HG02870 (cell line): ENCODE measurements around the gene PEX11G.

Experiments used
- ATAC-seq: cut with Tn5 transposase; IDR thresholded peaks from one replicate; pipeline ENCODE4 v1.9.1; 2021; ENCODE audit warnings: mild to moderate bottlenecking, moderate library complexity; ENCODE audit not compliant: unreplicated experiment

The PEX11G gene

DNA sequence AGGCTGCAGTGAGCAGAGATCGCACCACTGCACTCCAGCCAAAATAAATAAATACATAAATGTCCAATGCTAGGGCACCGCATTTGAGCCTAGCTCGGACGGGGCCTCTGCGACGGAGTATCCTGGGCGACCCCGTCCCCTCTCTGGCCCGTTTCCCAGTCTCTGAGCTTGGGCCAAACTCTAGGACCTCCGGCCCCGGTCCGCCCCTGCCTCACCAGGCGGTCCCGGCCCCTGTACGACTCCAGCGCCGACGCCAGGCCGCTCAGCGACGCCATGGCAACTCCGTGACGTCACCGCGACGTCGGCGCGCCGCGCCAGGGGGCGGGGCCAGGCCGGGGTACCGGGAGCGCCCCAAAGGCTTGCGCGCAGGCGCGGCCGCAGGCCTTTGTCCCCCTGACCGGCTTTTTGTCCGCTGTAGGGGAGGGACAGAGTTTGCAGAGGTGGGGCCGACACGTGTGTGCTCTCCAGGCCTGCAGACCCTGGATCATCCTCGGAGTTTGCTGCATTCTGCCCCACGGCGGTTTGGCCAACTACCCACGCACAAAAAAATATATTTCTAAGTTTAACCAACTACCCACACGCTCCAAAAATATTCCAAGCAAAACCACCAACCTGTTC lies at the start of gene PEX11G:
Gene PEX11G (minus strand): TSS at position 300 of the 618 bp plus-strand sequence. CDS start 25 bp downstream, at position 275.
- no peak for ATAC-seq

DNA sequence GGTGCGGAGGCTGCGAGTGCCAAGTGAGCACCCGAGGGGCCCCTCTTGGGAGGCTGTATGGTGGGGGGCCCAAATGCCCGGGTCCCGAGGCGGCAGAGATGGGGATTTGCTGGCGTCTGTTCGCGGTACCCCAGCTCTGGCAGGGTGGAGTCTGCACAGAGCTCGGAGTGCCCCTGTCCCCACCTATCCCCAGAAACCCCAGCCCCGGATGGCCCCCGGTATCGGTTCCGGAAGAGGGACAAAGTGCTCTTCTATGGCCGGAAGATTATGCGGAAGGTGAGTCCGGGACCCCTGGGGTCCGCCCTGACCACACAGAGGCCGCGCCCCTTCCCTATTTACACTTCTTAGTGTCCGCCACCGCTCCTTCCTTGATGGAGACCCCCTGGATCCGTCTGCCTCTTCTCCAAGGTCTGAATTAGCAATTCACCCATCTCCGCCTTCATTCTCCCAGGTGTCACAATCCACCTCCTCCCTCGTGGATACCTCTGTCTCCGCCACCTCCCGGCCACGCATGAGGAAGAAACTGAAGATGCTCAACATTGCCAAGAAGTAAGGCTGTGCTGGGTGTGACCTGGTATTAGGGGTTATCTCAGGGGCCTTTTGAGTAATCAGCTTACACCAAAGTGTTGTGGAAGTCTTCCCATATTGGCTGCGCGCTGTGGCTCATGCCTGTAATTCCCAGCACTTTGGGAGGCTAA lies 47.3 kb upstream of the PEX11G start:
- ATAC-seq = no peak

DNA sequence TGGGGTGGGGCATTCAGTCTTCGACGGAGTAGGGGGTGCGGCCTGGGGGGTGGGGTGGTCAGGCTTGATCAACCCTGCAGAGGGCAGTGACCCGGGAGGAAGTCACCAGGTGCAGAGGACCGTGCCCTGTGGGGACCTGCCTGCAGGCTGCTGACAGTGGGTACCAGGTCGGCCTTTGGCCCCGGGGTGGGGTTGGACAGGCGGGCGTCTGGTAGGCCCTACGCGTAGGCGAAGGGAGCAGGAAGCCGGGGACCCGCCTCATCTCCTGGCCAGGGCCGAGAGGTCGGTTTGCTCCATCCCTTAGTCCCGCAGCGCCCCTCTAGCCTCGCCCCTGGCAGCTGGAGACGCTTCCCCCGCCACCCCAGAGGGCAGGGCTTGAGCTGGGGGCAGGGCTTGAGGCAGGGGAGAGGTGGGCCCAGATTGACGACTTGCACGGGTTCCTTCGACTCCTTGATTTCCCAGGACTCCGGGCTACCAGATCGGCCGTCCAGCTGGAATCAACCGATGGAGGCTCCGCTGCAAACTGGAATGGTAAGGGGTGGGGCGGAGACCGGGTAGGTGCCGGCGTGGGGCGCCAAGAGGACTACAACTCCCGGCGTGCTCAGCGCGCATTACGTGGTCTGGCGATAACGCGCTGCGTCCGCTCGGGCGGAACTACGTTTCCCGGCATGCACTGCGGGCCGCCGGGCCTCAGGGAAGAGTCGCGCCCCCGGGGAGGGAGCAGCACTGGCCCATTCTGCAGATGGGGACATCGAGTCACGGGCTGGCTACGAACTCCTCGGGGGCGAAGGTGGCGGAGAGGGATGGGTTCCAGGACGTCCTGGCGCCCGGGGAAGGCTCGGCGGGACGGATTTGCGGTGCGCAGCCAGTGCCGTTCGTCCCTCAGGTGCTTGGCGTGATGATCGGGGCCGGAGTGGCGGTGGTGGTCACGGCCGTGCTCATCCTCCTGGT lies 46.5 kb upstream of the PEX11G start, which contains the start of gene PNPLA6:
Gene PNPLA6 (plus strand): TSS at position 671 of the 951 bp plus-strand sequence. CDS start 72 bp downstream, at position 743.
- peak; percentile 61 for ATAC-seq

DNA sequence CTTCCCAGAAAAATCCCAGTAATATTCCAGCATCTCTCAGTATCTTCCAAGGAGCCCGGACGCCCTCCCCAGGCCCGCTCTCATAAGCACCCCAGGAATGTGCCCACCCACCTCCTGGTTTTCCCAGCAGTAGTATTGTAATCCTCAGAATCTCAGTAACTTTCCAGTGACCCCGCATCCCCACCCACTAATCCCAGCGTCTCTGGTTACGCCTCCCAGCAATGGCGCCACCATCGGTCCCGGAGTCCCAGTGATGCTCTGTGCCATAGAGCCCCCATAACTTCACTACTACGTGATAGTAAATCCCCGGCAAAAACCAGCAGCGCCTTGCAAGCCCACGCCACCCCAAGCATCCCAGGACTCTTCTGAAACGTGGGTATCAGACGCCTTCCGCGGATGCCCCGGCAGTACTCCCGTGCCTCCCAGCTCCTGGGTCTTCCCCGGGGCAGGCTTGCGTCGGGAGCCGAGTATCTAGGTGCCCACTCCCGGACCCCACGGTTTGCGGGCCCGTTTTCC lies 45.8 kb upstream of the PEX11G start:
- no peak for ATAC-seq

DNA sequence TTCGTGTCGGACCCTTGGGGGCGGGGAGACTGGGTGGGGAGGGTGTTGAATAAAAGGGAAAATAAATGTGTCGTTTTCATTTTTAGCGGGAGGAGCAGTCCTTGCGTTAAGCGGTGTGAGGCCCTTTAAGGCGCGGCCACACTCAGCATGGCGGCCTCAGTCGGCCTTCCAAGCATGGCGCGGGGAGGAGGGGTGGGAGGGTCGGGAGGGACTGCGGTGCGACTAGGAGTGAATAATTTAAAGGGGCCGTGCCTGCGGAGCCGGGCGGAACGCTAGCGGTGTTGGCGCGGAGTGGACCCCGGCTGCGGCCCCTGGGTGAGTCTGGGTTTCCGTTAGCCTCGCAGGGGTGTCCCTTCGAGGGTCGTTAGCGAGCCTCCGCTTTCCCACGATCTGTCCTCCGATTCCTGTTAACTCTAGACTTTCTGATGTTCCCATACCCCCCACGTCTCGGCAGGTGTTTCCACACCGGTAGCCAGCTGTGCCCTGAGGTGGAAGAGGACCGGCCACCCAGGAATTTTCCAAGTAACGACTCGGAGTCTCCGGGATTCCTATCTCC lies 45.2 kb upstream of the PEX11G start:
- no peak for ATAC-seq

DNA sequence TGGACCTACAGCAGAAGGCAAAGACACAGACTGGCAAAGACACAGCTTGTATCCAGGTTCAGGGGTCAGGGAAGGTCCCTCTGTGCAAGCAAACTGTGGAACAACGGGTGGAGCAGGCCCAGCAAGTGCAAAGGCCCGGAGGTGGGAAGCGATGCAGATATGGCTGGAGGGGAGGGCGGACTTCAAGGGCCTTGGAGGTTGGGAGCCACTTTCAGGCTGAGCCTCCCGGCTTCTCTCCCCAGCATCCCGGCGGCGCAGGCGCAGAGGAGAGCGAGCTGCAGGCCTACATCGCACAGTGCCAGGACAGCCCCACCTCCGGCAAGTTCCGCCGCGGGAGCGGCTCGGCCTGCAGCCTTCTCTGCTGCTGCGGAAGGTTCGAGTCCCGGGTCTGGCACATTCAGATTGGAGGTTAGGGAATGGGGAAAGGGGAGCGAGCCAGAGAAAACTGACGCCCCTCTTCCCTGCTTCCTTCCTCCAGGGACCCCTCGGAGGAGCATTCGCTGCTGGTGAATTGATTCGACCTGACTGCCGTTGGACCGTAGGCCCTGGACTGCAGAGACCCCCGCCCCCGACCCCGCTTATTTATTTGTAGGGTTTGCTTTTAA lies 44.5 kb upstream of the PEX11G start:
- ATAC-seq = no peak

DNA sequence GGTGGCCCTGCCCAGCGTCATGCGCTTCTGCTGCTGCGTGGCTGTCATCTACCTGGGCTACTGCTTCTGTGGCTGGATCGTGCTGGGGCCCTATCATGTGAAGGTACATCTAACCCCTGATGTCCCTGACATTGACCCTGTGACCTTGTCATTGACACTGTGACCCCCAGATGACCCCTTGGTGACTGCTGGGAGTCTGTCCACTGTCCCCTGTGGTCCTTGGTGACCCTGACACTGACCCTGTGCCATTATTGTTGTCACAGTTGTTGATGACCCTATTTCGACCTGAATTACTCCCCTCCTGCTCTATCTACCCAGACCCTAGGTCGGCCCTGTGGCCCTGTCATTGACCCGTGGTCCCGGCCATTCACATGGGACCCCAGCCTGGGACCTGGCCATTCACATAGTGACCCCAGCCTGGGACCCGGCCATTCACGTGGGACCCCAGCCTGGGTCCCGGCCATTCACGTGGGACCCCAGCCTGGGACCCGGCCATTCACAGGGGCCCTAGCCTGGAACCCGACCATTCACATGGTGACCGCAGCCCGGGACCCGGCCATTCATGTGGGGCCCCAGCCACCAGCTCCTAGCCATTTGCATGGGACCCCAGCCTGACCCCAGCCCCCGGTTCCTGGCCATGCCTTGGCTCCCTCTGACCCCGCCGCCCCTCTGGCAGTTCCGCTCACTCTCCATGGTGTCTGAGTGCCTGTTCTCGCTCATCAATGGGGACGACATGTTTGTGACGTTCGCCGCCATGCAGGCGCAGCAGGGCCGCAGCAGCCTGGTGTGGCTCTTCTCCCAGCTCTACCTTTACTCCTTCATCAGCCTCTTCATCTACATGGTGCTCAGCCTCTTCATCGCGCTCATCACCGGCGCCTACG lies 41.0 kb upstream of the PEX11G start:
- ATAC-seq = no peak

DNA sequence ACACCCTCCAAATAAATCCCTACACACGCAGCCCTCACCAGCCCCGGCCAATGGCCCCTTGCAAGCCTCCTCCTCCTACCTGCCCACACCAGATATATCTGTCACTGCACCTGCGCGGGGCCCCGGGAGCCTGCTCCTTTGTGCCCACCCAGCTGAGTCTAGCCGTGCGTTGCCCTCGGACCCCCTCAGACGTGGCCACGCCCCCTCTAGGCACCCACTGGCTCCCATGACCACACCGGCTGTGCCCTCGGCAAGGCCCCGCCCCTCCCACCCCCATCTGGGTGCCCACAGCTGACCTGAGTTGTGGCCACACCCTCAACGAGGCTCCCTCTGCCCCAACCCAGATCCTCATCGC lies 40.4 kb upstream of the PEX11G start:
- ATAC-seq = no peak

DNA sequence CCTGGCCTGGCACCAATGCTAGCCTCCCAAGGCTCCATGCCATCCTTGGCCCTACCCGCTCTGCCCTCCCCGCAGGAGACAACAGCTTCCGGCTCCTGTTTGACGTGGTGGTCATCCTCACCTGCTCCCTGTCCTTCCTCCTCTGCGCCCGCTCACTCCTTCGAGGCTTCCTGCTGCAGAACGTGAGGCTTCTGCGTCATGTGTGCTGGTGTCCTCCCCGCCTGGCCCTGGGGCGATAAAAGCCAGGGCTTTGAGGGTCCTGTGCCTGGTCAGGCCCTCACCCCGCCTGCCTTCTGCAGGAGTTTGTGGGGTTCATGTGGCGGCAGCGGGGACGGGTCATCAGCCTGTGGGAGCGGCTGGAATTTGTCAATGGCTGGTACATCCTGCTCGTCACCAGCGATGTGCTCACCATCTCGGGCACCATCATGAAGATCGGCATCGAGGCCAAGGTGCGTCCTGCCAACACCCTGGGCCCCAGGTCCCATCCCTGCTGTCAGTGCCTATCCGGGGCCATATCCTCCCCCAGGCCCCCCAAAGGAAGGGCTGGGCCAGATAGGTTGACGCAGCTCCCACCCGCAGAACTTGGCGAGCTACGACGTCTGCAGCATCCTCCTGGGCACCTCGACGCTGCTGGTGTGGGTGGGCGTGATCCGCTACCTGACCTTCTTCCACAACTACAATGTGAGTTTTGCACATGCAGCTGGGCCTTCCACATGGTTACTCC lies 39.8 kb upstream of the PEX11G start:
- no peak for ATAC-seq

DNA sequence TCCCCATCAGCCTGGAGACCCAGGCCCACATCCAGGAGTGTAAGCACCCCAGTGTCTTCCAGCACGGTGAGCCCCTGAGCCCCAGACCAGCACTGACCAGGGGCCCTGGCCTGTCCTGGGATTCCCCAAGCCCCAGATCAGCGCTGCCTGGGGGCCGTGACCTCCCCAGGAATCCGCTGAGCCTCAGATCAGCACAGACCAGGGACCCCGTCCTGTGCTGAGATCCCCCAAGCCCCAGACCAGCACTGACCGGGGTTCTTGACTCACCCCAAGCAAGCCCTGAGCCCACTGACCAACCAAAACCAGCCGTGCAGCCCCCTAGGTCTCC lies 39.3 kb upstream of the PEX11G start:
- no peak for ATAC-seq

DNA sequence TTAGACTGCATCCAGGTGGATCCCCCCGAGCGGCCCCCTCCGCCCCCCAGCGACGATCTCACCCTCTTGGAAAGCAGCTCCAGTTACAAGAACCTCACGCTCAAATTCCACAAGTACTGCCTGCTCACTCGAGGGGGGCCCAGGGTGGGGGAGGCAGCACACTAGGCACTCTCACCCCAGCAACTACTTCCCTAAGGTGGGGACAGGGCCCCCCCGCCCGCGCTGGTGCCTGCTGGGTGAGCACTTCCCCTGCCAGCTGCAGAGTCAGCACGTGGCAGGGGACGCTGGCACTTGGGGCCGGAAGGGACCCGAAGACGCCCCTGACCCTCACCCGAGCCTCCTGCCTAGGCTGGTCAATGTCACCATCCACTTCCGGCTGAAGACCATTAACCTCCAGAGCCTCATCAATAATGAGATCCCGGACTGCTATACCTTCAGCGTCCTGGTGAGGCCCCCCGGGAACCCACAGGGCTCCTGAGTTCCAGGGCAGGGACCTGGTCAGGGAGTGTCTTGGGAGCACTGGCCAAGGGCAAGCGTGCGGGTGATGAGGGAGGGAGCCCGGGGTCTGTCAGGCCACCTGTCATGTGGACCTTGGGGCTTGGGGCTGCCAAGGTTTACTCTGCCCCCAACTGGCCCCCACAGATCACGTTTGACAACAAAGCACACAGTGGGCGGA lies 38.8 kb upstream of the PEX11G start:
- no peak for ATAC-seq

DNA sequence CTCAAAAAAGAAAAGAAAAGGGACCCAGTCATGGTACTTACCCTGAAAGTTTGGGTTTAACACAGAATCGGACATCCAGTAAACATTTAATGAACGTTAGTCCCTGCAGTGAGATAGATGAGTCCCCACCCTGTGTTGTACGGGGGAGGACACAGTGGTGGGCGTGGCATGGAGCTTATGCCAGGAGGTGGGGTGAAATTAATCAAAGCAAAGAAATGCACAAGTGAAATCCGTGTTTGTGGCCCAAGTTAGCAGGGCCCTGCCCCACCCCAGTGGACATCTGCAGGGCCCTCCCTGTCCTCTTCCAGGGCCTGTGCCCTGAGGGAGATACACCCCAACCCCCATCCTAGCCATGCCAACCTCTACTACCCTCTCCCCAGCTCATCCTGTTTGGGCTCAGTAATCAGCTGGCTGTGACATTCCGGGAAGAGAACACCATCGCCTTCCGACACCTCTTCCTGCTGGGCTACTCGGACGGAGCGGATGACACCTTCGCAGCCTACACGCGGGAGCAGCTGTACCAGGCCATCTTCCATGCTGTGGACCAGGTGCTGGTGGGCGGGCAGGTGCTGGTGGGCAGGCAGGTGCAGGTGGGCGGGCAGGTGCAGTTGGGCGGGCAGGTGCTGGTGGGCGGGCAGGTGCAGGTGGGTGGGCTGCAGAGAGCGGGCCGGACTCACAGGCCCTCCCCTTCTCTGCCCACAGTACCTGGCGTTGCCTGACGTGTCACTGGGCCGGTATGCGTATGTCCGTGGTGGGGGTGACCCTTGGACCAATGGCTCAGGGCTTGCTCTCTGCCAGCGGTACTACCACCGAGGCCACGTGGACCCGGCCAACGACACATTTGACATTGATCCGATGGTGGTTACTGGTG lies 37.5 kb upstream of the PEX11G start:
- no peak for ATAC-seq

DNA sequence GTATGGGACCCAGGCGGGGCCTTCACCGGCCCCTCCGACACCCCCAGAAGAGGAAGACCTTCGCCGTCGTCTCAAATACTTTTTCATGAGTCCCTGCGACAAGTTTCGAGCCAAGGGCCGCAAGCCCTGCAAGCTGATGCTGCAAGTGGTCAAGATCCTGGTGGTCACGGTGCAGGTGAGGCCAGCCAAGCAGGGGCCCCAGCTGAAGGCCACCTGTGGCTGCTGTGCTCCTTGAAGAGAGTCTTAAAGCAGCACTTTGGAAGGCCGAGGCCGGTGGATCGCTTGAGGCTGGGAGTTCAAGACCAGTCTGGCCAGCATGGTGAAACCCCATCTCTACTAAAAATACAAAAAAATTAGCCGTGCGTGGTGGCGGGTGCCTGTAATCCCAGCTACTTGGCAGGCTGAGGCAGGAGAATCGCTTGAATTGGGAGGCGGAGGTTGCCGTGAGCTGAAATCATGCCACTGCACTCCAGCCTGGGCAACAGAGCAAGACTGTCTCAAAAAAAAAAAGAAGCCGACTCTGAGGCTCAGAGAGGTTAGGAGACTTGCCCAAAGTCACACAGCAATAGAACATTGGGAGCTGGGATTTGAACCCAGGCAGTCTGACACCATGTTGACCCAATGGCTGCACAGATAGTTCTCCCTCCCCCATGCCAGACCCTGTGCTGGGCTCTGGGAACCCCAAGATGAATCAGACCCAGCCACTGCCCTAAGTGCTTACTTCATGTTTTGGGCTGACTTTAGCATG lies 36.3 kb upstream of the PEX11G start:
- ATAC-seq = no peak

DNA sequence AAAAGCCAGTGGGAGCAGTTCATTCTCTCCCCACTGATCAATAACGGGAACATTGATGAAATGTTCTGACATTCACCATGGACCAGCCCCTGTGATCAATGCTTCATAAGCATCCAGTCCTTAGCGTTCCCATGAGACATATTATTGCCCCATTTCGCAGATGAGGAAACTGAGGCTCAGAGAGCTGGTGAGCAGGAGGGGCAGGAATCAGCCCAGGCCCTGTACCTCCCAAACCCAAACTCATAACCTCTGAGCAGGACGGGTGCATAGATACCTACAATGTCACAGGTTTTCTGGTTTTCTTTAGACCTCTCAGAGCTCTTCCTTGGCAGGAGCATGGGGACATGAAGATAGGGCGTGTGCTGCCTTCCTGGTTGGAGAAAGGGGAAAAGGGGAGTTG lies 35.7 kb upstream of the PEX11G start:
- ATAC-seq = no peak

DNA sequence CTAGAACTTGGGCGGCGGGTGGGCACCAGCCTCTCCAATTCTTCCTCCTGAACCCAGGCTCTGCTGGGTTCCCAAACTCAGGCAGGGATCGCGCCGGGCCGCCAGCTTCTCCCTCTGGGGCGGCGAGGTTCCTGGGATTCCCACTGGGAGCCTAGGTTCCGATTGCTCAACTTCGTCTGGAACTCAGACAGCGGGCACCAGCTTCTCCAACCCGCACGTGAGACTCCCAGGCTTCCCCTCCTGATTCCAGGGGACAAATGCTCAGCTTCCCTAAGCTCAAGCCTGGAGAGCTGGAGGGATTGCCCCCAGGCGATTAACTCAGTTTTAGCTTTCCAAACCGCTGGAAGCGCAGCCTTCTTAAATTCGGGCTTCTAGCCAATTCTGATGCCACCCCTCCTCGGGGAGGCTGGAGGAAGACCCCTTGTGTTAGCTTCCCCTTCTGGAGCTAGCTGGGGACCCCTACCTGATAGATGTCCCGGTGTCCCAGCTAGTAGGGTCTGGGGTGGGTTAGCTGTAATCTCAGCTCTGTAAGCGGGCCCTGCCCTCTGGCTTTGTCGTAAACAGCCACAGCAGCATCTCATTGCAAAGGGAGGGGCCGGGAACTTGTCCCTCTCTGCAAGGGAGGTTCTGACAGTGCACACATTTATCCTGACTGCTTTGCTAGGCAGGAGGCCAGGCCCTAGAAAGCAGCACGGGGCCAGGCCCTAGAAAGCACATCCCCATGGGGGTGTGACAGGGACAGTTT lies 34.3 kb upstream of the PEX11G start:
- no peak for ATAC-seq
